Adipocyte (in vitro differentiated cells): Measurements from ENCODE around the gene EIF4ENIF1.

Experiments used
- DNase-seq: peaks from one replicate; pipeline ENCODE4 v3.0.0-alpha.2; 2015; ENCODE audit warnings: low read depth
- H3K27me3 ChIP-seq: replicated peaks from 2 replicates; pipeline ENCODE4 v1.7.0; 2013; ENCODE audit warnings: mild to moderate bottlenecking, low read length, moderate library complexity; ENCODE audit not compliant: control insufficient read depth, insufficient read depth
- H3K36me3 ChIP-seq: 2 replicates; pipeline ENCODE4 v1.7.0; 2013; ENCODE audit warnings: low read length, mild to moderate bottlenecking, moderate library complexity; ENCODE audit not compliant: control insufficient read depth, insufficient read depth, severe bottlenecking
- H3K4me1 ChIP-seq: 2 replicates; pipeline ENCODE4 v1.7.0; 2013; ENCODE audit warnings: mild to moderate bottlenecking, low read length, moderate library complexity; ENCODE audit not compliant: control insufficient read depth, insufficient read depth
- H3K4me3 ChIP-seq: 2 replicates; pipeline ENCODE4 v1.7.0; 2013; ENCODE audit warnings: mild to moderate bottlenecking, low read length, moderate library complexity
- H3K9ac ChIP-seq: 2 replicates; pipeline ENCODE4 v1.7.0; 2013; ENCODE audit warnings: mild to moderate bottlenecking, low read length, moderate library complexity
- H3K9me3 ChIP-seq: 2 replicates; pipeline ENCODE4 v1.7.0; 2013; ENCODE audit warnings: mild to moderate bottlenecking, low read length, moderate library complexity; ENCODE audit not compliant: control insufficient read depth

The EIF4ENIF1 gene

GRCh38 chr22:31393893-31394292, 95.7 kb downstream of the EIF4ENIF1 start:
- Histone ChIP-seq H3K9ac (no peak overlapping the region), H3K9me3 (no peaks in the 10 kb centered on the region), H3K4me1 (peaks cover 9% of the 10 kb centered on the region), H3K36me3 (no peaks in the 10 kb centered on the region), H3K27me3 (no peaks in the 10 kb centered on the region), H3K4me3 (no peak overlapping the region)
- no peak for DNase-seq
